ENCODE results near the gene GYPC. TPM values are rescaled to one million over a fixed set of nuclear protein-coding genes. Genes with fewer than 3 reads are reported as not detected.
"Not testable (repeated sequence)": the region's sequence is repeated elsewhere in the genome, so short reads cannot be mapped to it uniquely, and the experiment has no call there.

Gene GYPC
- total RNA-seq, 1 donor from 2014 or later, result 128 TPM

DNA sequence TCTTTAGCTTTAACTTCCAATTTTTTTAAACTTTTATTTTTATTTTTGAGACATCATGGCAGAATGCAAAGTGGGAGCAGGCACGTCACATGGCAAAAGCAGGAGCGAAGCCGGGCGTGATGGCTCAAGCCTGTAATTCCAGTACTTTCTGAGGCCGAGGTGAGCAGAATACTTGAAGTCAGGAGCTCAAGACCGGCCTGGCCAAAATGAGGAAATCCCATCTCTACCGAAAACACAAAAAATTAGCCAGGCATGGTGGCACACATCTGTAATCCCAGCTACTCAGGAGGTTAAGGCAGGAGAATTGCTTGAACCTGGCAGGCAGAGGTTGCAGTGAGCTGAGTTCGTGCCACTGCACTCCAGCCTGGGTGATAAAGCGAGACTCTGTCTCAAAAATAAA, 14.7 kb upstream of the GYPC start:
- DNase-seq (ENCODE audit: low spot score); H3K27ac Mint-ChIP-seq; H3K4me1 Mint-ChIP-seq (ENCODE audit: low read depth); H3K9me3 Mint-ChIP-seq; intact Hi-C loops (cut with micrococcal nuclease); H3K4me3 Mint-ChIP-seq (ENCODE audit: low read depth); H3K36me3 Mint-ChIP-seq (ENCODE audit: low read depth): not testable (repeated sequence)
- peaks cover 22% of the 10 kb centered on the region for H3K27me3 Mint-ChIP-seq (ENCODE audit: low read depth)

DNA sequence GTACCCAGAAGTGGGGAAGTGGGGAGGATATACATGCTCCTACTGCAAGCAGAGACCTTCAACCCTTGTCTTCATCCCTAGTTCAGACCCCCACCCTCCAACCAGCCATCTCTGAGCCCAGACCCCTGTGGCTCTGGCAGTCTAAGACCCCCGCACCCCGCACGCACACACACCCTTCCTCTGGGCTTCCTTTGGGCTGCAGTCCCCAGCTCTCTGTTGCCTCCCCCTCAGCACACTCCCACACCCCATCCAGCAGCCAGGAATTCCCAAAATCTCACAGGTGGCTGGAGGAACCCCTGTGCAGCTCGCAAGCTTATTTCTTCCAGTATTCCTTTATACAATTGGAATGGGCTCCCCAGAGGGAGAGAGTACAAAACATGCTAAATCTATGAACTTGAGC, 13.9 kb upstream of the GYPC start:
- no peaks in the 10 kb centered on the region for H3K9me3 Mint-ChIP-seq
- intact Hi-C loops (cut with micrococcal nuclease), result no loop called here

DNA sequence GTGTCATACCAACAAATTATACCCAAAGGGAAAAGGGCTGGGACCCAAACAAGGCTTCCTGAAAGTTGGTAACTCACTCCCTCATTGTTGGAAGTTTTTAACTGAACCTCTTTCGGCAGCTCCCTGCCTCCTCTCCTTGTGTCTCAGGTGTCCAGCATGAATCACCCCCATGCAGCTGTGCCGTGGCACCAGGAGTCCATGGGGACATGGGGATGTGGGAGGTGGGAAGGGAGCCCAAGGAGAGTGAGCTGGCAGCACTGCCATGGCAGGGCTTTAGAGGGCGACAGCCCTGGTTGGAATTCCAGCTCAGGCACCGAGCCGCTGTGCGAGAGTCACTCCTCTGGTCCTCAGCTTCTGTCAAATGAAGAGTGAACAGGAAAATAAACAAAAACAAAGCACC, 12.5 kb upstream of the GYPC start:
- intact Hi-C loops (cut with micrococcal nuclease), result no loop called here
- DNase-seq (ENCODE audit: low spot score), result no peak
- Mint-ChIP-seq H3K36me3 (ENCODE audit: low read depth) (no peaks in the 10 kb centered on the region), H3K4me3 (ENCODE audit: low read depth) (no peak overlapping the region), H3K4me1 (ENCODE audit: low read depth) (peaks cover 4% of the 10 kb centered on the region), H3K9me3 (no peaks in the 10 kb centered on the region), H3K27me3 (ENCODE audit: low read depth) (peaks cover 12% of the 10 kb centered on the region), H3K27ac (no peak overlapping the region)

More for the DNA sequence above, 13.9 kb upstream of the GYPC start:
- H3K4me1 Mint-ChIP-seq (ENCODE audit: low read depth), result peaks cover 4% of the 10 kb centered on the region
- no peaks in the 10 kb centered on the region for H3K36me3 Mint-ChIP-seq (ENCODE audit: low read depth)
- H3K4me3 Mint-ChIP-seq (ENCODE audit: low read depth), result no peak overlapping the region
- no peak for DNase-seq (ENCODE audit: low spot score)
- no peak overlapping the region for H3K27ac Mint-ChIP-seq
- peaks cover 22% of the 10 kb centered on the region for H3K27me3 Mint-ChIP-seq (ENCODE audit: low read depth)

GRCh38 chr2:126643972-126644371, 12.0 kb upstream of the GYPC start:
- Mint-ChIP-seq H3K4me1 (ENCODE audit: low read depth) (peaks cover 4% of the 10 kb centered on the region), H3K4me3 (ENCODE audit: low read depth) (no peak overlapping the region), H3K27ac (no peak overlapping the region), H3K9me3 (no peaks in the 10 kb centered on the region), H3K27me3 (ENCODE audit: low read depth) (peaks cover 12% of the 10 kb centered on the region), H3K36me3 (ENCODE audit: low read depth) (no peaks in the 10 kb centered on the region)
- intact Hi-C loops (cut with micrococcal nuclease), result no loop called here
- no peak for DNase-seq (ENCODE audit: low spot score)

DNA sequence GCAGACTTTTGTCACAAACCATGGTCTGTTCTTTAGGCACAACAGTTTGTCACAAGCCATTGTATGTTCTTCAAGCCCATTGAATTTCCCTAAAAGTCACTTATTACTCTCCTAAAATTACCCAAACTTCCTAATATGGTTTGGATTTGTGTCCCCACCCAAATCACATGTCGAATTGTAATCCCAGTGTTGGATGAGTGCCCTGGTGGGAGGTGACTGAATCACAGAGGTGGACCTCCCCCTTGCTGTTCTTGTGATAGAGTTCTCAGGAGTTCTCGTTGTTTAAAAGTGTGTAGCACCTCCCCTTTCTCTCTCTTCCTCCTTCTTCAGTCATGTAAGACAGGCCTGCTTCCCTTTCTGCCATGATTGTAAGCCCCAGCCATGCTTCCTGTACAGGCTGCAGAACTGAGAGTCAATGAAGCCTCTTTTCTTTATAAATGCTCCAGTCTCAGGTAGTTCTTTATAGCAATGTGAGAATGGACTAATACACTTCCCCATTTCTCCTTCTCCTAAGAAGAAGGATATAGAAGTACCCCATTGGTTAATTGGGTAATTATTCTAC, 11.2 kb upstream of the GYPC start:
- peaks cover 4% of the 10 kb centered on the region for H3K4me1 Mint-ChIP-seq (ENCODE audit: low read depth)
- H3K27ac Mint-ChIP-seq, result no peak overlapping the region
- DNase-seq (ENCODE audit: low spot score), result no peak
- H3K27me3 Mint-ChIP-seq (ENCODE audit: low read depth), result peaks cover 12% of the 10 kb centered on the region
- H3K4me3 Mint-ChIP-seq (ENCODE audit: low read depth), result no peak overlapping the region
- intact Hi-C loops (cut with micrococcal nuclease), result no loop called here
- no peaks in the 10 kb centered on the region for H3K9me3 Mint-ChIP-seq
- no peaks in the 10 kb centered on the region for H3K36me3 Mint-ChIP-seq (ENCODE audit: low read depth)

GRCh38 chr2:126645211-126645618, 10.7 kb upstream of the GYPC start:
- intact Hi-C loops (cut with micrococcal nuclease), result no loop called here
- Mint-ChIP-seq H3K27ac (no peak overlapping the region), H3K4me3 (ENCODE audit: low read depth) (no peak overlapping the region), H3K27me3 (ENCODE audit: low read depth) (peaks cover 12% of the 10 kb centered on the region), H3K36me3 (ENCODE audit: low read depth) (no peaks in the 10 kb centered on the region), H3K4me1 (ENCODE audit: low read depth) (peaks cover 4% of the 10 kb centered on the region), H3K9me3 (peaks cover under 1% of the 10 kb centered on the region)
- no peak for DNase-seq (ENCODE audit: low spot score)

- H3K27ac Mint-ChIP-seq, result no peak overlapping the region
- peaks cover 4% of the 10 kb centered on the region for H3K4me1 Mint-ChIP-seq (ENCODE audit: low read depth)
- peaks cover 10% of the 10 kb centered on the region for H3K27me3 Mint-ChIP-seq (ENCODE audit: low read depth)
- intact Hi-C loops (cut with micrococcal nuclease), result no loop called here
- no peak overlapping the region for H3K4me3 Mint-ChIP-seq (ENCODE audit: low read depth)
- H3K9me3 Mint-ChIP-seq, result peaks cover 9% of the 10 kb centered on the region
- DNase-seq (ENCODE audit: low spot score), result no peak
- H3K36me3 Mint-ChIP-seq (ENCODE audit: low read depth), result no peaks in the 10 kb centered on the region
These were observed 9.9 kb upstream of the GYPC start for GRCh38 chr2:126646026-126646425.

DNA sequence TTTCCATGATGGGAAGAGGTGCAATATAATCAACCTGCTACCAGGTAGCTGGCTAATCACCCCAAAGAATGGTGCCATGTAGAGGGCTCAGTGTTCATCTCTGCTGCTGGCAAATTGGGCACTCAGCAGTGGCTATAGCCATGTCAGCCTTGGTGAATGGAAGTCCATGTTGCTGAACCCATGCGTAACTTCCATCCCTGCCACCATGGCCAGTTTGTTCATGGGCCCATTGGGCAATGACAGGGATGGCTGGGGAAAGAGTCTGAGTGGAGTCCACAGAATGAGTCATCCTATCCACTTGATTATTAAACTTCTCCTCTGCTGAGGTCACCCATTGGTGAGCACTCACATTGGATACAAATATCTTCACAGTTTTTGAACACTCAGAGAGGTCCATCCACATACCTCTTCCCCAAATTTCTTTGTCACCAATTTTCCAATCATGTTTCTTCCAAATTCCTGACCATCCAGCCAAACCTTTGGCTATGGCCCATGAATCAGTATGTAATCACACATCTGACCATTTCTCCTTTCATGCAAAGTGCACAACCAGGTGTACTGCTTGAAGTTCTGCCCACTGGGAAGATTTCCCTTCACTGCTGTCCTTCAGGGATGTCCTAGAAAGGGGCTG, 8.1 kb upstream of the GYPC start:
- DNase-seq (ENCODE audit: low spot score); H3K4me1 Mint-ChIP-seq (ENCODE audit: low read depth); H3K36me3 Mint-ChIP-seq (ENCODE audit: low read depth); H3K27ac Mint-ChIP-seq; H3K27me3 Mint-ChIP-seq (ENCODE audit: low read depth); H3K4me3 Mint-ChIP-seq (ENCODE audit: low read depth); H3K9me3 Mint-ChIP-seq; intact Hi-C loops (cut with micrococcal nuclease): not testable (repeated sequence)

- H3K4me1 Mint-ChIP-seq (ENCODE audit: low read depth); DNase-seq (ENCODE audit: low spot score); H3K4me3 Mint-ChIP-seq (ENCODE audit: low read depth); H3K36me3 Mint-ChIP-seq (ENCODE audit: low read depth); H3K9me3 Mint-ChIP-seq; H3K27me3 Mint-ChIP-seq (ENCODE audit: low read depth); H3K27ac Mint-ChIP-seq; intact Hi-C loops (cut with micrococcal nuclease): not testable (repeated sequence)
These were observed 7.6 kb upstream of the GYPC start for GRCh38 chr2:126648345-126648786.

GRCh38 chr2:126649101-126649500, 6.9 kb upstream of the GYPC start:
- intact Hi-C loops (cut with micrococcal nuclease), result no loop called here

DNA sequence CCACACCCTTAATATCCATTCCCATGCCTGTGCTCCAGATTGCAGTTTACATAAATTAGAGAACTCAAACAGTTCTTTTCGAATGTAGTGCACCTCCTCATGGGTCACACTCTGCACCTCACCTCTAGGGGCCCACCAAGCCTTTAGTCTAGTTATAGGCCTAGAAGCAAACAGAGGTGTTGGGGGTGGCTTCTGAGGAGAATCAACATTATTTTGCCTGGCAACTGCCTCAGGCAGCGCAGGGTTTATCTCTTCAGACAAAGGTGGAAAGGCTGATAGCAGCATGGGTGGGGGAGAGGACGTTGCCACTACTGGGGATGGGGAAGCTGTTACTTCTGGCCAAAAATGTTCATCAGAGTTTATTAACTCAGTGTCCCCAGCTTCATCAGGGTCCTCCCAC, 5.0 kb upstream of the GYPC start:
- H3K4me3 Mint-ChIP-seq (ENCODE audit: low read depth), result no peak overlapping the region
- peaks cover 9% of the 10 kb centered on the region for H3K9me3 Mint-ChIP-seq
- no peaks in the 10 kb centered on the region for H3K27me3 Mint-ChIP-seq (ENCODE audit: low read depth)
- intact Hi-C loops (cut with micrococcal nuclease), result no loop called here
- no peak overlapping the region for H3K27ac Mint-ChIP-seq
- H3K36me3 Mint-ChIP-seq (ENCODE audit: low read depth), result peaks cover 3% of the 10 kb centered on the region
- no peak for DNase-seq (ENCODE audit: low spot score)
- H3K4me1 Mint-ChIP-seq (ENCODE audit: low read depth), result peaks cover 14% of the 10 kb centered on the region

More at GRCh38 chr2:126649101-126649500, 6.9 kb upstream of the GYPC start:
- H3K4me1 Mint-ChIP-seq (ENCODE audit: low read depth), result peaks cover 6% of the 10 kb centered on the region
- no peak overlapping the region for H3K4me3 Mint-ChIP-seq (ENCODE audit: low read depth)
- no peaks in the 10 kb centered on the region for H3K36me3 Mint-ChIP-seq (ENCODE audit: low read depth)
- DNase-seq (ENCODE audit: low spot score), result no peak
- H3K9me3 Mint-ChIP-seq, result peaks cover 9% of the 10 kb centered on the region
- H3K27me3 Mint-ChIP-seq (ENCODE audit: low read depth), result peaks cover 4% of the 10 kb centered on the region
- H3K27ac Mint-ChIP-seq, result no peak overlapping the region

- H3K4me3 Mint-ChIP-seq (ENCODE audit: low read depth), result no peak overlapping the region
- peaks cover 17% of the 10 kb centered on the region for H3K4me1 Mint-ChIP-seq (ENCODE audit: low read depth)
- H3K27me3 Mint-ChIP-seq (ENCODE audit: low read depth), result no peaks in the 10 kb centered on the region
- intact Hi-C loops (cut with micrococcal nuclease), result no loop called here
- peaks cover 9% of the 10 kb centered on the region for H3K36me3 Mint-ChIP-seq (ENCODE audit: low read depth)
- no peak for DNase-seq (ENCODE audit: low spot score)
- H3K27ac Mint-ChIP-seq, result no peak overlapping the region
- peaks cover 9% of the 10 kb centered on the region for H3K9me3 Mint-ChIP-seq
These were observed 3.6 kb upstream of the GYPC start for GRCh38 chr2:126652323-126652891.

DNA sequence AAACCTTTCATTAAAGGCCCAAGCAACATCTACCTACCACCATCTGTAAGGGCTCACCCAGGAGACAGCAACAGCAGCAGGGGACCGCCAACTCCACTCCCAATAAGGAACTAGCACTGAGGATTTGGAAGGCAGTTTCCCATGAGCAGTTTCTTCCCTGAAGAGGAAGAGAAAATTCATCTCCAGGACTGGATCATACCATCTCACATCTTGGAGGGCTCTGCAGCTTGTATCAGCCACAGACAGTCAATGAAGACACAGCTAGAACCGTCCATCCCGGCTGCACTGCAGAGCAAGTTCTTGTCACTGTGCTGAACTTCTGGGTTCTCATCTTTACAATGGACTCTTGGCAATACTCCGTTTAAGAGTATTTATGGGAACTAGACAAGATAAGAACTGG, 2.8 kb upstream of the GYPC start:
- Mint-ChIP-seq H3K4me1 (ENCODE audit: low read depth) (peaks cover 20% of the 10 kb centered on the region), H3K9me3 (peaks cover 9% of the 10 kb centered on the region), H3K4me3 (ENCODE audit: low read depth) (no peak overlapping the region), H3K27ac (no peak overlapping the region), H3K27me3 (ENCODE audit: low read depth) (no peaks in the 10 kb centered on the region), H3K36me3 (ENCODE audit: low read depth) (peaks cover 15% of the 10 kb centered on the region)
- no peak for DNase-seq (ENCODE audit: low spot score)
- intact Hi-C loops (cut with micrococcal nuclease), result no loop called here

Data from activated T-helper 2 cell treated with anti-CD3 and anti-CD28 coated beads, Interferon-gamma antibody, Interleukin-2, Interleukin-4, amounts not matched to agents 10 μg/mL and 5 μg/mL and 100 μg/mL, durations not matched to agents 14 hours and 24 hours and 36 hours (primary cell).